Fibroblast of skin of left biceps (primary cell): Measurements from ENCODE around the gene MYB.

Experiments used
- DNase-seq, 2 experiments: peaks; one replicate each; pipeline ENCODE4 v3.0.0-alpha.2; 2013; ENCODE audit warnings: low read depth in 2 of 2

MYB gene

DNA sequence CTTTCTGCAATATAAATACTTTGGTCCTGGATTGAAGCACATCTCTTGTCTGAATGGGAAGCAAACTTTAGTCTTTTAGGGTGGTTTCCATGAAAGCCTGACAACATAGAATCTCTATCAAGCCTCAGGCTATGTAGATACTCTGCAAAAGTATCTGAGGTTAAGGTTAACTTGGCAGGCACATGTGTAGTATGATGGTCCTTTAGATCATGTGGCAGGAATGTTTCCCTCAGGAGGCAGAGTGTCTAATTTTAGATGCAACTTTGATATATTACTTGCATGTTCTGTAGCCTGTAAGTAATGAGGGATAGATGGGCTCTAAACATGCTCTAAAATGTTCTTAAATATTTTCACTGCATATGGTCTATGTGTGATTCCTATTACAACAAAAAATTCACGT, 8.2 kb downstream of the MYB start:
- DNase-seq = no peak

DNA sequence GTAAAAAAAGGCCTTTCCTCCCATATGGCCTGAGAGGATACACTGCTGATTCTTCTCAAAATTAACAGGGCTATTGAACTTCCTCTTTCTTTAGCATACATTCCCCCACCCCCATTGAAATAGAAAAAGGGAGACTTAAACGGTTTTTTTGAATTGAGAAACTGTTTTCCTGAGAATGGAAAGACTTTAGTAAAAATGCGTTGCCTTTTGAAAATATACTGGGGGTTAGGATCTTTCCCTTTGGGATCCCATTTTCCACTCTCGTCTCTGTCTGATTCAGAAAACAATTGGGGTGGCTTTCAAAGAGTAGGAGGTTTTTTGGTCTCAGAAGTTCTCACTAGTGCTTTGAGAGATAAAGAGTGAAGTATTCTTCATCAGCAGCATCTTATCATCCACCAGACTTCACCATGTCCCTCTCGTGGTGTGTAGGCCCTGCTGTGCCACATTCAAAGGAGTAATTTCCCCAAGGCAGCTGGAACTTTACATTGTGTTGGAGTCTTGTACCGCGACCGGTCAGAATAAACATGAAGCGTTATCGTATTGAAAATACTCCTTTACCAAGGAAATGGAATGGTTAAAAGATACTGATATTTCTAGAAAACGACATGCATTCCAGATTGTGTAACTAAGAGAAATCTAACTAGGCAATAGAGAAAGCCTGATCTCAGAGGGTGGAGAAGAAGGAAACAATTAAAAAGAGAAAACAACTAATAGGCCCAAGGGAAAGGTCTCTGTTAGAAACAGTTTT, 10.6 kb downstream of the MYB start:
- DNase-seq = no peak

DNA sequence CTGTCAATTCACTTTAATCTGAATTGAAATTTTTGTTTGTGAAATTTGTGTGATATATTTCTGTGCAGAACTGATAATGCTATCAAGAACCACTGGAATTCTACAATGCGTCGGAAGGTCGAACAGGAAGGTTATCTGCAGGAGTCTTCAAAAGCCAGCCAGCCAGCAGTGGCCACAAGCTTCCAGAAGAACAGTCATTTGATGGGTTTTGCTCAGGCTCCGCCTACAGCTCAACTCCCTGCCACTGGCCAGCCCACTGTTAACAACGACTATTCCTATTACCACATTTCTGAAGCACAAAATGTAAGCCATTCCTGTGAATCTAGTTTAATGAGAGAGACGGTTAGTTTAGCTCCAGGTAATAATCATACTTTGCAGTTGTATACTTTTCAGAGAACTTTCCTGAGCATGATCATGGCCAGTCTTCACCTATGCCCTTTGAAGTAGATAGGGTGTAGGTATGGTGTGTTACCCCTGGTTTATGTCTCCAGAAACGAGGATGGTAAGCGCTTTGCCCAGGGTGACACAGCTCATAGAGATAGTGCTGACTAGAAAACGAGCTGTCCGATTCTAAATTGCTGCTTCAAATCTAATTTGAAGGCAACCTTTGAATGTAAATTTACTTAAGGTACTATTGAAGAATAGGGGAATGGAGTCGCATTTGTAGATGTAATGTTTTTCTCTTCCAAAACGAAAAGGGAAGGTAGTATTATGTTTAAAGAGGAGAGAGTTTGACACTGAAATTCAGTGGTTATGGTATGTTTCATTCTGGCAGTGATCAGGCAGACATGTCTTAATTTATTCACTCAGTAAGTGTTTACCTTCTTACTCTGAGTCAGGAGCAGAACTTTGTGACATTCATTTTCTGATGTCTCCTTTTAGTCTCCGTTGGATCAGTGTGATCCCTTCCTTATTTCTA, 11.4 kb downstream of the MYB start:
- no peak for DNase-seq

DNA sequence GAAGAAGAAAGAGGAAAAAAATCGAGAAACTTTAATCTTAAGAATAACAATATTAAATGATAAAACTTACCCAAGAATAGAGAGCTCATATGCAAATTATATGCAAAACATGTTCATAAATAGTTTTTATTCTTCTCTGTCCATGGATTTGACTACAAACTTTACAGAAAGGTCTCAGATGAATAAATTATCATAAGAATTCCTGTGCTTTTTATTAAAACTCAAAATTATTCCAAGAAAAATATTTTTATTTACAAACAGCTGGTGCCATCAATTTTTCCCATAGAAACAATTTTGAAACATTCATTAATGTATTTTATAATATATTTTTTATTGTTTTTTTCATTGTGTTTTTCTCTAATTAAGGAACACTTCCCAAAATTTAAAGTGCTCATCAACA, 12.1 kb downstream of the MYB start:
- DNase-seq = no peak

DNA sequence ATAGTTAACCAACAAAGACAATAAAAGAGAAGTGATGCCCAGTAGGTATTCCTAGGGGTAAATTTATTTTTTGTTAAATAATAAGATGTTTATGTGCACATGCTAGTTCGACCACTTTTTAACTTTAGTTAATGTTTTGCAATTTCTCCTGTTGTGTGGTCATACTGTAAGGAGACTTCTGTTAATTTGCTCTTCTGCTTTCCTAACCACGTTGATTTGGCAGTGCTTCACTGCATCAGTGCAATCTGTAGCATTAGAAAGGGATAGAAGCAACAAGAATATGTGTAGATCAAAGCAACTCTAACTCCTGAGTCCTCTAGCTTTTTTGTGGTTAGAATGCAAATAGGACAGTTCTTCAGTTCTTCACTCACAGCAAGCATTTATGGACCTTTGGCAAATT, 13.9 kb downstream of the MYB start:
- DNase-seq = no peak

DNA sequence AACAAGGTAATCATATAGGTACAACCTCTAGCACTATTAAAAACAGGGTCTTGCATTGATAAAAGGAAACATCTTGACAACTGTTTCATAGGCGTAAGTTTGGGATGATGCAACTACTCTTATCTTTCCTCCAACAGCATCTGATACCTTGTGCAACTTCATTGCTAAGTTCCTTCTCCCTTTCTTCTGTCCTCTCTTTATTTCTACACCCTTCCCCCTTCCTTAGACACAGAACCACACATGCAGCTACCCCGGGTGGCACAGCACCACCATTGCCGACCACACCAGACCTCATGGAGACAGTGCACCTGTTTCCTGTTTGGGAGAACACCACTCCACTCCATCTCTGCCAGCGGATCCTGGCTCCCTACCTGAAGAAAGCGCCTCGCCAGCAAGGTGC, 14.4 kb downstream of the MYB start:
- DNase-seq = no peak

DNA sequence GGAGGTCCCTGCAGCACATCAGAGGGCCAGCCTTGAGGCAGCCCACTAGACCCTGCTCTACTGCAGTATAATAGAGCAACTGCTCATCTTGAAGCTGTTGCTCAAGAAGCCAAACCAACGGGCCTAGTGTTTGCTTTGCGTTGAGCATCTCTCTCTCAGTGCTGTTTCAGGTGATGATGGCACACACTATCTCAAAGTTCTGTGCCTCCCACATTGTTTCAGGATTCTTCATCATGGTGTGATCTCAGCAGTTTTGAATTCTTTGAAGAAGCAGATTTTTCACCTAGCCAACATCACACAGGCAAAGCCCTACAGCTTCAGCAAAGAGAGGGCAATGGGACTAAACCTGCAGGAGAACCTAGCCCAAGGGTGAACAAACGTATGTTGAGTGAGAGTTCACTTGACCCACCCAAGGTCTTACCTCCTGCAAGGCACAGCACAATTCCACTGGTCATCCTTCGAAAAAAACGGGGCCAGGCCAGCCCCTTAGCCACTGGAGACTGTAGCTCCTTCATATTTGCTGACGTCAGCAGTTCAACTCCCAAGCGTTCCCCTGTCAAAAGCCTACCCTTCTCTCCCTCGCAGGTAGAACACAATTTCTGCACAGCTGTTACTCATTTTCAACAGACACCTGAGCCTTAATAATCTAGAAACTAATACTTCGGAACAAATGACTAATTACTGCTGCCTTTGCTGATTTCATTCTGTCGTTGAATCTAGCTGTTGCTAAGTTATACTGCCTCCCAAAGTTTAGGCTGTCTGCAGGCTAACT, 15.8 kb downstream of the MYB start:
- DNase-seq = no peak

DNA sequence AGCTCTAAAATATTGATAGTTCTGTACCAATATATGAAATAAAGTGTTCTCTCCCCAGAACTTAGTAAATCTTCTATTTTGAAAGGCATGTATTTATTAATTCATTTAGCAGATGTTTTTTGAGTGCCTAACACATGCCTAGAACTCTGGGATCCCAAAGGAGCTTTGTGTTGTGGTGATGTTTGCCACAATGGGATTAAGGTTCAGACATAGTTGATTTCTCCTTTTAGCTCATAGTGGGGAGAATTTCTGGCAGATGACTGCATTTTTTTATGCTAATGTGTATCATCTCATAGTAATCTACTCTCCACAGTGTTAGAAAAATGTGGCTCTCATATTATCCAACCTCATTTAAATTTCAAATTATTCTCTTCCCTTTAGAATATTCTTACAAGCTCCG, 21.7 kb downstream of the MYB start:
- no peak for DNase-seq

DNA sequence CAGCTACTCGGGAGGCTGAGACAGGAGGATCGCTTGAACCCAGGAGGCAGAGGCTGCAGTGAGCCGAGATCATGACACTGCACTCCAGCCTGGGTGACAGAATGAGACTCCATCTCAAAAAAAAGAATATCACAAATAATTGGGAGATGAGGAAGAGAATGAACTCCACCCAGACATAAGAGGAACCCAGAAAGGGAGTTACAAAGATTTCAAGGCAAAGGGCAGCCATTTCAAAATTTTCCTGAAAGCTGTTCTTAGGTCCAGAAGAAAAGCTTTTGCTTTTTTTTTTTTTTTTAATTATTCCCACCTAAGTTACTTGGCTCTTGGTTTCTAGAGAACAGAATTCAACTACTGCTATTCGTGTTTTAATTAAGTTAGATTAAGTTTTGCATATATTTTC, 23.8 kb downstream of the MYB start:
- no peak for DNase-seq

DNA sequence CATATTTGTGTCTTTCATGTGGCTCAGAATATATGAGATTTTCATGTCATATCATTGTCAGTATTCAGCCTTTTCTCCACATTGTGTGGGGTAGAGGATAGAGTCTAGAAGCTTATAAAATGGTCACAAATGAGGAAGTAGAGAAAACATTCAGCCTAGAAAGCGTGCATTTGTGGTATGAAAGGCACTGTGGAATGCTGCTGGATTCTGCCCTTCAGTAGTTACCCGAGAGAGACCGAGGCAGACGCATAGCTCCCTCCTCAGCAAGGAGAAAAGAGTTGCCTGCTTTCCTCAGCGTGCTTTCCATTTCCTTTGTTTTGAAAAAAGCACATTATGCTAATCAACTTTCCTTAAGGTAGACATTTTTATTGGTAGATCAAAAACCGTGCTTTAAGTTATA, 28.7 kb downstream of the MYB start:
- DNase-seq = no peak

DNA sequence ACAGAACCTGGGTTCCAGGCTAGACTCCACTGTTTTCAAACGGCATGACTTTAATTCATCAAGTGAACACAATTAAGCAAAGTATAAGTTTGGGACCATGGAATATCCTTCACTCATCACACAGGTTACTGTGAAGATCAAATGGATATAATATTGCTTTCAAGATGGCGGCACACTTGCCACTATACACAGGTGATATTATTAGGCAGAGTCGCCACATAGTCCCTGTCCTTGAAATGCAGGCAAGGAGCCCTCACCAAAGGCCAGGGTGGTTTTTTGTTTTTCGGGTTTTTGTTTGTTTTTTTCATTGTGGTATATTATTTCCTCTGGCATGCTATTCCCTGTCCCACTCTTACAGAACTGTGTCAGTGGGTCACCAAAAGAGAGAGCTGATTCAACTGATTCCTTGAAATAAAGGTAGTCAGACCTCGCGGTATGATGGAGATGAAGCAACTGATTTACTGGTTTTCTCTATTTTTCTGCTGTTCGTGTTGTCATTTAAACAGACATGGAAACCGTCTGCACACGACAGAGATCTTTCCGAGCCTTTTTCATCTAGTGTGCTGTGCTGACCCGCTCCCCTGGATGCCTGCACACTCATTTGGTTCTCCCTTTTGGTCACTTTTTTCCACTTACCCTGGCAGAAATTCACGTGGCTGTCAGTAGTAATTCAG, 29.7 kb downstream of the MYB start:
- no peak for DNase-seq

DNA sequence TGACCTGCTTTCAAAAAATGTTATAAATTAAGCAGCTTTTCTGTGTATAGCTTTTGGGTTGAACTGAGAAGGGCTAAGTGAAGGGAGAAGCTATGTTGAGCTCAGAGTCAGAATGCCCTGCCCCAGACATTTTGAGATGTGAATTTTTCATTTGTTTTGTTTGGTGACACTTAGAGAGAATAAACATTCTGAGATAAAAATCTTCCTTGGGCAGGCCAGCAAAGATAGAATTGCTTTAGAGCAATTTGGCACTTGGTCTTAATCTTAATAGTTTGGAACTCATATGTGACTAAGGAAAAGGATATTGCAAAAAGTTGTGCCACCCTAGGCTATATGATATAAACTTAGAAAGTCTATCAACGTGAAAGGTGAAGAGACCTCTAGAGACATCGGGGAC, 30.2 kb downstream of the MYB start:
- DNase-seq = no peak

DNA sequence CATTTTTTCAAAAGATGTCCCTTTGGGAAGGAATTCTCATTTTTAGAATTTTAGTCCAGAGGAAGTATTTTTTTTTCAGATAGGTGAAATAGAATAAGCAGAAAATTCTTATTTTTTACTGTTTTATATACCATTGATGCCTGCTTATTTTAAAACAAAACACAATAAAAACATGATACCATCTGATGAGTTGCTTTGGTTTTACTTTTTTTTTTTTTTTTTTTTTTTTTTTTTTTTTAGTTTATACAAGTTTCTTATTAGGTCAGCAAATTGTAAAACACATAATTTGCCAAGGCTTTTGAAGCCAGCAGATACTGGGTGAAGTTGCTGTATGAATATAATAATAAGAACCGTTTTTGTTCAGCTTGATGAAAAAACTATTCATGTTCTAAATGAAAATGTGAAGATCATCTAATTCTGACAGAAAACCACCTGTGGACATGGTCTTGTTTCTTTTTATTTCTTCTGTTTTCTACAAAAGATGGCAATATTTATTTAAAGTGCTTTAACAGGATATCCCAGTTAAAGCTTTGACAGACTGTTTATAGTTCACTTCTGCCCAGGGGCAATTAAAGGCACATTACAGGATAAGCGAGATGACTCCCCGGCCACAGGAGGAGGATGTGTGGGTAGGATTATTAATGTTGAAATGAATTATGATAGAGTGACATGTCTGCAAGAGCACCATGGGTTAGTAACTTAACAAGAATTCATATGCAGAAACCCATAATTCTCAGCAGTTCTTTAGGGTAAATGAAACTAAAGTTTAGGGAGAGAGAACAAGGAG, 31.1 kb downstream of the MYB start:
- DNase-seq = peak; percentile 59 to 68

DNA sequence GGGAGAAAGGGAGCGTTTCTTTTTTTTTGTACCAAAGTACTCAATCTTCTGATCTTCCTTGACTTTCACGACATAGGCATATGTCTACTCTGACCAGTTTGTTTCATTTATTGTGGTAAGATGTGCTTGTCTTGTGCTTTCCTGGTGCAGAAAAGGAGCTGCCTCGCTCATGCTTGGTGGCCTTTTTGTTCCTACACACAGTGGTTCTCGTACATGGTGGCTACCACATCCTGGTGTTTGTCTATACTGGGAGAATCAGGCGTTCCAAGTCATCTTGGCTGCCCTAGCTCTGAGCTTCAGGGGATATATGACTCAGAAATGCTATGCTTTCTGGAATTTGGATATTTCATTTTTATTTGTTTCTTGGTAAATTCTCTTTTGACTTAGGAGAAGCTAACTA, 31.8 kb downstream of the MYB start:
- DNase-seq = peak; percentile 12 to 13

DNA sequence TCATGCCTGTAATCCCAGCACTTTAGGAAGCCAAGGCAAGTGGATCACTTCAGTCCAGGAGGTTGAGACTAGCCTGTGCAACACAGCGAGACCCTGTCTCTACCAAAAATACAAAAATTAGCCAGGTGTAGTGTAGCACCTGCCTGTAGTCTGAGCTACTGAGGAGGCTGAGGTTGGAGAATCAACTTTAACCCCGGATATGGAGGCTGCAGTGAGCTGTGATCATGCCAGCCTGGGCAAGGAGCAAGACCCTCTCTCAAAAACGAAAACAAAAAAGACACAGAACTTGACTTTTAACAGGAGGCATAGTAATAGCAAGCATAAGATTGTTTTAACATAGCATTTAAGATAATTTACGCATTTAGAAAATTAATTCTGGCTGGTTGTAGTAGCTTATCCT, 32.5 kb downstream of the MYB start:
- no peak for DNase-seq

DNA sequence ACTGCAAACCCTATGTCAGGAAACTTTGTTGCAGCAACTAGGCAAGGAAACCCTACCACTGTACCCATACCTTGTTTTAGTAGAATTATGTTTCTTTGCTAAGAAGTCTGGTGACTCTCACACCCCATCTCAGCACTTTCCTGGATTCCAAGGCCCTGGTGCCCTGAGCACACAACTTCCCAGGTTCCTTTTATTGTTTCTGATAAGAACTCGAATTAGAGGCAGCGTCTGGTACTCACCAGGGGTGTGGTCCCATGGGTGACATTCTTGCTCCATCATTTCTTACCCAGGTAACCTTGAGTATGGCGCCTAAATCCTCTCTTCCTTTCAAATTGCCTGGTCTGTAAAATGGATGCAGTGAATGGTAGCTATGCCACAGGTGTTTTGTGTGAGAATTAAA, 34.1 kb downstream of the MYB start:
- DNase-seq = no peak

DNA sequence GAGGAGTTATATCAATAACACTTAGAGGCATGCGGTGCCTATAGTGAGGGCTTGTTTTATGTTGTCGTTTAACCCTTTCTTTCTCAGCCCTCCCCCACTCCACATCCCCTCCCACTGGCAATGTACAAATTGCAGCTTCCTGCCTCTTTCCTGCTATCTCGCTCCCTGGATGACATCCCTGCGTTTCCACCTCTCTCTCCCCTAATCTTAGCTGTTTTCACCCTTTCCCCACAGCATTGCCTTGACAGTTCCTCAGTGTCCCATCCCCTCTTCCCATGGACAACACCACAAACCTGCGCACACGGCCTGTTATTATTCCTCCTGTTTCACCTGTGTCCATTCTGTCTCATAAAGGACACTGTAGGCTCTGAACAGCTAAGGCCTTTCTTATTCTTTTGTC, 34.5 kb downstream of the MYB start:
- DNase-seq = no peak

DNA sequence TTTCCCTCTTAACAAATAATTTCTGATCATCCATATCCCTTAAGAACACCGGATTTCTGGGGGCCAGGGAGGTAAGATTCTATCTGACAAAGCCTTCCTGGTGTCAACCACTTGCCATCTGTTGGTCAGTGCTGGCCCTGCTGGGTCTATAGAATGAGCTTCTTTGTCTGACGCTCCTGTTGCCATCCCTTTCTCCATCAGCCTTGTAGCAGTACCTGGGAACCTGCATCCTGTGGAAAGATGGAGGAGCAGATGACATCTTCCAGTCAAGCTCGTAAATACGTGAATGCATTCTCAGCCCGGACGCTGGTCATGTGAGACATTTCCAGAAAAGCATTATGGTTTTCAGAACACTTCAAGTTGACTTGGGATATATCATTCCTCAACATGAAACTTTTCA, 36.6 kb downstream of the MYB start:
- no peak for DNase-seq

DNA sequence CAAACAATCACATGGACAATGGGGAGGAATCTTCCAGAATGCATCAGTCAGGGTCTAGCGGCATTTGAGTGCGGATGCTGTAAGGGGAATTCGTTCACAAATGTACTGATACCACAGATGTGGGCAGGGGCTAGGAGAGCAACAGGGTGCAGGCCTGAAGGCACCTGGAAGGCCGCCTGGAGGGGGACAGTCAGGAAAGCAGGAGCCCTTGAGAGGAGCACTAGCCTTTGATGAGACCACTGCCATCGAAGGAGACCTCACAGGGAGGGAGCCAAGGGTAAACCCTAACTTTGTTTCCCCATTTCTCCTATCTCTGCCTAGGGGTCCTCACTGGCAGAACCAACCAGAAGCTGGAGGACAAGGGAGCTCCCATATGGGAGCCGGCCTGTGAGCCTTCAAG, 38.2 kb downstream of the MYB start:
- DNase-seq = no peak

DNA sequence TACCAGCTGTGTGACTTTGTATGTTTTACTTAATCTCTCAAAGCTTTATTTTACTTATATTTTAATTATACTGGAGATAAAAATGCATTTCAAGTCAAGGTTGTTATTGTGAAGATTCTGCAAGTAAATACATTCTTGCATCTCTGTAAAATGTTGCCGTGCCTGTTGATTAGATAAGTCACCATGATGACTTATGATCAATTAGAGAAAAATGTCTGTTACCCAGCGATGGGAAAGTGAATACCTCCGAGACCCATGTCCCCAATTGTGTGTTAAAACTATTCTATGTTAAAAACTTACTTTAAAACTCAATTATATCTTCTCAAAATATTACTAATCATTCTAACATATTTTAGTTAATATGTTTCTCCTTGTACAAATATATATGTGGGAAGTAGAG, 39.9 kb downstream of the MYB start:
- DNase-seq = no peak

DNA sequence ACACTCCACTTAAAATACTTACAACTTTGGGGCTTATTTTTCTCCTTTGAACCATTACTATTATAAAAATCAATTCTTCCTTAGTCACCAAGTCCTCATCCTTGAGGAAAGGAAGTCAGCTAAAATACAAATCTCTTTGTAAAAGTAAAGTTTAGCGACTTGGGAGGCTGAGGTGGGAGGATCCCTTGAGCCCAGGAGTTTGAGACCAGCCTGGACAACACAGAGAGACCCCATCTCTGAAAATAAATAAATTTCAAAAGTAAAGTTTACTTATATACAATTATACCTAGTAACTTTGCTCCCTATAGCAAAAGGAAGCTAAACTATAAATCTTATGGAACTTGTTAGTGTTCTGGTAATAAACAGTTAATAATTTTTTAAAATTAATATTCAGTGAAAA, 40.4 kb downstream of the MYB start:
- DNase-seq = no peak
